Panc1 (cell line): Measurements from ENCODE around the gene PRKCA. TPM values are rescaled to one million over a fixed set of nuclear protein-coding genes. Genes with fewer than 3 reads are reported as not detected.

Experiments used
- ATAC-seq: fragments of 200-7000 bp; cut with Tn5 transposase; 2 replicates; pipeline ENCODE4 v1.9.1; 2020; ENCODE audit warnings: mild to moderate bottlenecking, moderate library complexity
- BruUV-seq: library from RNA; stranded (reverse); fragments of 400-500 nt; replicated peaks from 2 replicates; lab custom pipeline; 2021; lab: Mats Ljungman, UMichigan
- CTCF ChIA-PET: fragments of 300-600 bp; sonication (Branson Sonifier 250); formaldehyde crosslinking; loops from one replicate; lab custom pipeline; 2022; ENCODE audit warnings: antibody characterized with exemption; lab: Charles Lee
- POLR2A ChIA-PET: fragments of 300-600 bp; sonication (Branson Sonifier 250); formaldehyde crosslinking; loops from one replicate; lab custom pipeline; 2022; ENCODE audit warnings: antibody characterized with exemption; lab: Charles Lee
- DNase-seq: peaks from one replicate; pipeline ENCODE4 v3.0.0-alpha.2; 2010; ENCODE audit warnings: low read depth, low spot score
- H3K27ac ChIP-seq: 2 replicates; pipeline ENCODE4 v1.5.1; 2011; ENCODE audit warnings: mild to moderate bottlenecking, low read length, inconsistent platforms
- H3K27me3 ChIP-seq: fragments of 200-500 bp; sonication (Bioruptor generic); 2 replicates; pipeline ENCODE4 v1.6.0; 2014; ENCODE audit warnings: low read length, inconsistent platforms; ENCODE audit not compliant: control insufficient read depth, insufficient read depth
- H3K36me3 ChIP-seq: fragments of 200-500 bp; sonication (Bioruptor generic); 2 replicates; pipeline ENCODE4 v1.5.1; 2014; ENCODE audit warnings: inconsistent platforms, mild to moderate bottlenecking, low read length, moderate library complexity; ENCODE audit not compliant: control insufficient read depth, insufficient read depth
- H3K4me1 ChIP-seq: 2 replicates; pipeline ENCODE4 v1.5.1; 2011; ENCODE audit warnings: inconsistent platforms, mild to moderate bottlenecking, low read length, moderate library complexity; ENCODE audit not compliant: control insufficient read depth, insufficient read depth
- H3K4me3 ChIP-seq, 2 experiments: 2 replicates each; pipeline ENCODE4 v1.5.1; 2011 to 2012; ENCODE audit warnings: low read depth in 2 of 2, low read length in 2 of 2, mild to moderate bottlenecking in 2 of 2, inconsistent platforms in 1 of 2, moderate library complexity in 1 of 2
- H3K9me3 ChIP-seq: fragments of 200-500 bp; sonication (Bioruptor generic); 2 replicates; pipeline ENCODE4 v1.5.1; 2014; ENCODE audit warnings: low read depth, mild to moderate bottlenecking, inconsistent platforms, low read length, moderate library complexity; ENCODE audit not compliant: control insufficient read depth, insufficient read depth
- CTCF ChIP-seq: fragments of 450-650 bp; IDR thresholded peaks from 2 replicates; pipeline ENCODE4 v1.5.1; 2017; ENCODE audit warnings: mild to moderate bottlenecking
- POLR2AphosphoS5 ChIP-seq: IDR thresholded peaks from 2 replicates; pipeline ENCODE4 v1.6.1; 2012; ENCODE audit warnings: mild to moderate bottlenecking, low read depth, low read length, moderate library complexity
- REST ChIP-seq, 2 experiments: IDR thresholded peaks; 2 replicates each; pipeline ENCODE4 v1.6.1; 2011 to 2012; ENCODE audit warnings: low read depth in 2 of 2, control low read depth in 1 of 2, low read length in 1 of 2, mild to moderate bottlenecking in 1 of 2, moderate library complexity in 1 of 2; ENCODE audit not compliant: insufficient read depth in 1 of 2
- SIN3A ChIP-seq: IDR thresholded peaks from 2 replicates; pipeline ENCODE4 v1.6.1; 2012; ENCODE audit warnings: low read depth, mild to moderate bottlenecking, low read length, moderate library complexity, borderline replicate concordance; ENCODE audit not compliant: insufficient read depth
- TCF7L2 ChIP-seq: IDR thresholded peaks from 2 replicates; pipeline ENCODE4 v1.6.1; 2011; ENCODE audit warnings: mild to moderate bottlenecking, low read depth, low read length, inconsistent platforms
- in situ Hi-C: cut with HindIII; loops from 2 replicates; pipeline ENCODE4 v1.10.0; 2016; ENCODE audit warnings: low sequenced_read_pairs, low pct_unique_long_range_greater_than_20kb
- intact Hi-C: fragments of 100-400 bp; cut with micrococcal nuclease; formaldehyde crosslinking; loops from one replicate; pipeline ENCODE4 v1.10.0; 2022; ENCODE audit not compliant: unreplicated experiment
- total RNA-seq: library from RNA; stranded (reverse); gene quantifications from one replicate; pipeline ENCODE4 v1.2.1, GENCODE V29; 2021; ENCODE audit not compliant: unreplicated experiment

The PRKCA gene
- total RNA-seq, 1 experiment from 2014 or later = 53.0 TPM

GRCh38 chr17:66634193-66634592 is 331.8 kb downstream of the PRKCA start:
- POLR2A ChIA-PET = no interaction called here
- in situ Hi-C loops = no loop called here

GRCh38 chr17:66635386-66636045 is 333.1 kb downstream of the PRKCA start:
- CTCF ChIA-PET = no interaction called here
- BruUV-seq = no TSS peak
- no peaks in the 10 kb centered on the region for H3K4me1 ChIP-seq
- in situ Hi-C loops (no loop called here), intact Hi-C loops (no loop called here)
- ATAC-seq = no peak
- DNase-seq = no peak
- H3K9me3 ChIP-seq = no peaks in the 10 kb centered on the region
- POLR2A ChIA-PET = interaction anchor here (0.6 kb wide), 1 partner anchor 1595 kb away, joined by 3 read pairs; no protein-coding TSS in a partner anchor
- no peaks in the 10 kb centered on the region for H3K27me3 ChIP-seq
- TF ChIP-seq SIN3A = no peak
- no peak for TF ChIP-seq CTCF
- no peak overlapping the region for H3K27ac ChIP-seq
- H3K4me3 ChIP-seq = no peak overlapping the region
- H3K36me3 ChIP-seq = no peaks in the 10 kb centered on the region

More at GRCh38 chr17:66634193-66634592, 331.8 kb downstream of the PRKCA start:
- DNase-seq (no peak), ATAC-seq (no peak)
- no peaks in the 10 kb centered on the region for H3K27me3 ChIP-seq
- H3K4me1 ChIP-seq = no peaks in the 10 kb centered on the region
- no peaks in the 10 kb centered on the region for H3K9me3 ChIP-seq
- H3K4me3 ChIP-seq = no peak overlapping the region
- no peak overlapping the region for H3K27ac ChIP-seq
- BruUV-seq = no TSS peak
- CTCF ChIA-PET = no interaction called here
- H3K36me3 ChIP-seq = no peaks in the 10 kb centered on the region
- intact Hi-C loops = no loop called here
- TF ChIP-seq SIN3A = no peak
- no peak for TF ChIP-seq TCF7L2
- no peak for TF ChIP-seq POLR2AphosphoS5
- no peak for TF ChIP-seq CTCF
- no peak for TF ChIP-seq REST (IDR thresholded peaks at IDR 0.05; ENCODE audit: insufficient read depth in 1 of 2, low read depth in 2 of 2, low read length in 1 of 2)
